SKM-1 (cell line): ENCODE data around the gene TNIK.
A peak's percentile ranks its signal among the peaks of the same experiment; 100 is the strongest.

Source experiments
- DNase-seq: peaks from one replicate; lab custom pipeline; 2025; ENCODE audit not compliant: unreplicated experiment; lab: John Stamatoyannopoulos, UW

TNIK gene

DNA sequence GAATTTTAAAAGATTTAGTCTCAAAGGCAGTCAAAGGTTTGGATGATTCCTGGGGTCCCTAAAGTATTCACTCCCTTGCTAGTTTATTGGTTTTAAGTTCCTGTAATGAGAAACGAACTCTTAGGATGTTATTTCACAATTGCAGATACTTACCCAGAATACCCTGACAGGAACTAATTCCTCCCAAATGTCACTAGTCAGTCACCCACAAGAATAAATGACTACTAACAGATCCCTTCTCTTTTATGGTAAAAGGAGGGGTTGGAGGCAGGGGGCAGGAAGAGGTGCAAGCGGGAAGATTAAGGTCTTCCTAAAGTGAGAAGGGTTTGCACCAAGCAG lies 259.5 kb downstream of the TNIK start:
- no peak for DNase-seq

DNA sequence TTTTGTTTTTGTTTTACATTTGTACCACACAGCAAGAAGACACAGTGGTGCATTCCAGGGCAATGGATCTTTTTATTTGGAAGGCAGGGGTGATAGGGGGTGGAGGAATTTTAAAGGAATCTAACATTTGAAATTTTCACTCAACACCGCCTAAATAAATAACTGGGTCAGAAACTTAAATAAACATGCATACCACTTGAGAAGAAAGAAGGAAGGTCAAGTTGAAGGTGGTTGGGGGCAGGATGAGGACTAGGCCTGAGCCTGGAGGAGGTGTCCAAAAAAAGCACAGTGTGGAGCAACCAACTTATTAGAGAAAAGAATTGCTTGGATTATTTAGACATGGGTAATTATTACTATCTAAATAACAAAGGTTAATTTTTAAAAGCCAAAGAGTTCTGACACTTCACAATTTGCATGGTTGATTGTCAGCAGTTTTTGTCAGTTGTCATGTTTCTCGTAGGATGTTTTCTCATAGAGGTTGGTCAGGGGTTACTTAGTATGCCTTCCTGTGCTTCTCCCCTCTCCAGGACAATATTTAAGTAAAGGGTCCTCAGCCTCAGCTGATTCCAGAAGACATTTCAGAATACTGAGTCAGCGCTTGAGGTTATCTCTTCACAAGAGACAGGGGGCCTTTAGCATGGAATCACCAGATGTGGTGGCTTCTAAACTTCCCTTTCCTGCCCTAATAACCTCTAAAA lies 260.0 kb downstream of the TNIK start:
- DNase-seq: no peak

DNA sequence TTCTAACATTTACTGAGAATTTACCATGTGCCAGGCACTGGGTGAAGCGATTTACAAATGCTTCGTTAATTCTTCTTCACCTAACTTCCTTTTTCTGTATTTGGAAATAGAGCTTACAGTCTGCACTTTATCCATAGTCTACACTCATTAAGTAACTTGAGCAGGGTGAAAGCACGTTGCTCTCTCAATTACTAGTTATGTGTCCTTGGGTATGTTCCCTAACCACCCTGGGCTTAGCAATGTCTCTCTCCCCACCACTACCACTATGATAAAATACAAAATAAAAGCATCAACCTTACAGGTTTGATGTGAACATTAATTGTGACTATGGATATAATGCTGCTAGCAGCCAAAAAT lies 260.8 kb downstream of the TNIK start:
- peak; percentile 53 for DNase-seq

DNA sequence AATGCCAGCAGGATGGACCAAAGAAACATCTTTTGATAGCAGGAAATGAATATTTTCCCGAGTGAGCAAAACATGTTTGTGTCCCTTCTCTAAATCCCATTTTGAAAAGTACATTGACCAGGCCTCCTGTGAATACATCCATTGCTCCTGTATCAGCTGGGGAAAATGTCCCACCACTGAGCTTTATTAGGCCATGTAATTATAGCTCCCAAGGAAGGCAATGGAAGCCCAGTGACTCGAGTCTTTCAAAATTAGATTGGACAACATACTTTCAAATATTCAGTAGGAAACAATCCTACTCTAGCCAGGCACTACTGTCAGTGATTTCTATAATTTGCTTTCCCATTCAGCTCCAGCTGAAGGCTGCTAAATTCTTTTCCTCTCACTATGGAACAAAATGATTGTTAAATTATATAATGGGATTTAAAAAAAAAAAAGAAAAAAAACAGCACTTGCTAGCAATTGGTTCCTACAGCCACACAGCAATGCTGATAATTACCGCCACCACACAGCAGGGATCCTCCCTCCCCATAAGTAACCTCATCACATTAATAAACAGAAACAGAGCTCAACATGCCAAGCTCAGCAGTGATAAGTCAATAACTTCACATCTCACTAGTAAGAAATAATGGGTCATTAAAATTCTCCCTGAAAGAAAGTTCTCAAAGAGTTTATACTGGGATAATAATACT lies 261.3 kb downstream of the TNIK start:
- no peak for DNase-seq

DNA sequence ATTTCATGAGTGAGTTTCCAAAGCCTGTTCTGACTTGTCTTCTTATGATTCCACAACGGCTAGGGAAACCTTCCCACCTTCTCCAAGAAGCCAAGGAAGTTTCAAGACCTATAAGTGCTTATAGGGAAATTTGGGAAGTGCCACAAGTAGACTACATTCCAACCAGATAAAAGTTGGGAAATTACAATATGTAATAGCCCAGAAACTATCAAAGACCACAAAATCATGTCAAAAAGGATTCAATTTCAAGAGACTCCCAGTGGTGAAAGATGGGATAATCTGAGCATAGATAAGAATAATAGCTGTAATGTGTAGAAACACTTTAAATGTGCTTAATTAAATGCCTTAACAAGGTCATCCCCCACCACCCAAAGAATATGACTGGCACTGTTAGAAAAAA lies 264.5 kb downstream of the TNIK start:
- no peak for DNase-seq

DNA sequence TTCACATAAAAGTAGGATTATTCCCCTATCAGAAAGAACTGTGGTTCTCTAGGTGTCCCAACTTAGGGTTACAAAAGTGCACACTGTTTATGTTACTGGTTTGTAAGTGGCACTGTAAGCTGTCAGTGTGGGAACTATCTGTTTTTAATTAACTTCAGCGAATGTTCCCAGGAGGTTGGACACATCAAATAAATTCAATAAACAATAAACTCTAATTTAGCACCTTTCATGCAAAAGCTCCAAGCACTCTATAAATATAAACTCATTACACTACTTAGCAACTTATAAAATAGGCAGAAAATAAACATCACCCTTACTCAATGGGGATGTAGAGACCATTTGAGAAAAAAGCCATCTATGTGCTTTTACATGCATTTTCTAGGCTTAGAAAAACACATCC lies 265.2 kb downstream of the TNIK start:
- DNase-seq: no peak

DNA sequence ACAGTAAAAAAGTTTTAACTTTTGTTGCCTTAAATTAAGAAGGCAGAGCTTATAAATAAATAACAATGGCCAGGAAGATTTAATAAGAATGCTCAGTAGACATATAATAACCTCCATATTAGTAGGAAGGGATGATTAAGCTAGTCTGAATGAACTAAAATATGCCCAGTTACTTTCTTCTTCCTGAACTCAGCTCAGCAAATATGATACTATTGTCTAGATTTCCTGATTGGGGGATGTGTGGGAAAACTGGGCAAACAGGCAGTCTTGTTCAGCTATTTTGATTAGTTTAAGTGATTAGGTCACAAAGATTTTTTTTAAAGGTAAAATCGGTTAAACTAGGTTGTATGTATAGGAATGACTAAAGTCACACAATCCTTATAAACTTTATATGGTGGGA lies 266.5 kb downstream of the TNIK start:
- no peak for DNase-seq

DNA sequence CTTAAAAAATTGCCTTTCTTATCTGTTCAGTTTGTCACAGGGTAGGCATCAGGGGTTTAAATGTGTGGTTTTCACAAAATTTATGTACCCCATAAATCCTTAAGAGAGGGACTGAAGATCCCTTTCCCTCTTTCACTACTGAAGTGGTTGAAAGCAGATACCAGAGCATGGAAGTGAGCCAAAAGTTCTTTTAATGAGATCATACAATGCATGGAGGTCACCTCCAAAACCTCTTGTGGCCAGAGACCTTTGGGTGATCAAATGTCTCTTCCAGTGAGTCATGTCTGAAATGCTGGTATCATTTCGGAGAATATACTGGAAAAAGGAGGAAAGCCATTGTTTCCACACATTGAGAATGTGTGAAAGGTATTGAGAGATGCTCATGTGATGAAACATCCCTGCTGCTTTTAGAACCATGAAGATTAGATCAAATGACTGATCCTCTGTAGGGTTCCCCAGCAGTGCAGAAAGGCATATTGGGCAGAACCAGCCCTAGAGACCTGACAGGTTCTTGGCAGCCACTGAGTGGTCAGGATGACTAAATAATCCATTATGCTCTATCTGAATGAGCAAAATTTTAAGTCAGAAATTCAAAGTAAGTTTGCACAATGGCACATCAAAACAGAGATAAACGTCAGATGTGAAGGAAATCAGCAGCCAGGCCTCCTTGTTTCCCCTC lies 267.9 kb downstream of the TNIK start:
- DNase-seq: no peak

DNA sequence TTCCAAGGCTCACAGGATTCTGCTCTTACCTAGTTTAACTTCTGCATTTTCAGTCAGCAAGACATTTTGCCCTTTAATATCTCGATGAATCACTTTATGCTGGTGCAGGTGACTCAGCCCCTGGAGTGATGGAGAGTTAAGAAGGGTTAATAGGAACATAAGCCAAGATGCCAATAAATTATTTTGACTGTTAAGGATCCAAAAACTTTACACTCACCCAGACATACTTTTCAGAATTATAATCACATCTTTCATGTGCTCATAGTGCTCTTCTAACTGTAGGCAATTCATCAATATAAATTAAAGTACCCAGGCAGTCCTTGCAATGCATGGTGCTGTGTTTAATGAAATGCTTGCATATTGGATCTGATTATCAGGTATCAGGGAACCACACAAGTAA lies 269.5 kb downstream of the TNIK start:
- DNase-seq: no peak

DNA sequence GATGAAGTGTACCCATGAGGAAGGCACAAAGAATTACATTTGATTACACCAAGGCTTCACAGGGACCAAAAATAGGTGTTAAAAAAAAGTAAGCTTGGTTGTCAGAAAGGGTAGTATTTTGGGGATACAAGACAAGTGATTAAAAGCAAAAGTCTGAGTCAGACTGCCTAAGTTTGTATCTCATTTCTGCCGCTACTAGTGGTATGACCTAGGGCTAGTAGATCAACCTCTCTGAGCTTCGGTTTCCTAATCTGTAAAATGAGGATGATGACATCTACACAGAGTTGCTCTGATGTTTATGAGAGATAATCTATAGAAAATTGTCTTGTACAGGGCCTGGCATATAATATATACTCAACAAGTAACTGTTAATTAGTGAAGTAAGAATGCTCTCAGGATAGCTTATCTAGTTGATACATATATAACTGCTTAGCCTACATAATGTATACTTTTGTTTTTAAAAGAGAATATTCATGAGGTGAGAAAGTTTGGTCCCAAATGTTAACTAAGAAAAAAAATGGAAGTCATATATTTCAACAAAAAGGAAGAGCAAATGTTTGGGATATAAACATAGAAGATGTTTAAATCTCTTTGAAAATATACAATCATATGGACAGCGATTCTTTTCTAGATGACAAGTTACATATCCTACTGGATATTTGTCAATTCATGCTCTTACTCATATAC lies 270.7 kb downstream of the TNIK start:
- no peak for DNase-seq

DNA sequence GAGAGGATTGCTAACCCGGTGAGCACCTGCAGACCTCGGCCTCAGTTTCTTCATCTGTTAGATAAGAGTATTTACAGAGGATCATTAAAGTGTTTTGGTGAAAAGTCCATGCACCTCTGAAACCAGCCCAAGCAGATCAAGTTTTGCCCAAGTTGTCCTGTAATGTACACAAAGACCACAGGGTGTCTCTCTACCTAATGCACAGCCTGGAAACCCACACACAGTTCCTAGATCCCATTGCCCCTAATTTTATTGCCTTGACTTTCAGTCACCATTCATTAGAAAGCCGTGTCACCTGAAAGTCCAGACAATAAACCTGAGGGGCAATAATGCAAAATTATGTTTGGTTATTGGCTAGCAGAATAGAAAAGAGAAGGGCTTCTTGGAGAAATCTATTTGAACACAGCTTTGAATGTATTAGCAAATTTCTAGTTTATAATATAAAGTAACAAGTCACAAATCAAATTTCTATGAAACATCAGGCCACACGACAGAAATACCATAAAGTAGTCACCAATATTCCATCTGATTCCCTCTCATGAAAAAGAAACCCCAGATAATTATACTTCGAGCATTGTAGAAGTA lies 272.4 kb downstream of the TNIK start:
- peak; percentile 14 for DNase-seq

DNA sequence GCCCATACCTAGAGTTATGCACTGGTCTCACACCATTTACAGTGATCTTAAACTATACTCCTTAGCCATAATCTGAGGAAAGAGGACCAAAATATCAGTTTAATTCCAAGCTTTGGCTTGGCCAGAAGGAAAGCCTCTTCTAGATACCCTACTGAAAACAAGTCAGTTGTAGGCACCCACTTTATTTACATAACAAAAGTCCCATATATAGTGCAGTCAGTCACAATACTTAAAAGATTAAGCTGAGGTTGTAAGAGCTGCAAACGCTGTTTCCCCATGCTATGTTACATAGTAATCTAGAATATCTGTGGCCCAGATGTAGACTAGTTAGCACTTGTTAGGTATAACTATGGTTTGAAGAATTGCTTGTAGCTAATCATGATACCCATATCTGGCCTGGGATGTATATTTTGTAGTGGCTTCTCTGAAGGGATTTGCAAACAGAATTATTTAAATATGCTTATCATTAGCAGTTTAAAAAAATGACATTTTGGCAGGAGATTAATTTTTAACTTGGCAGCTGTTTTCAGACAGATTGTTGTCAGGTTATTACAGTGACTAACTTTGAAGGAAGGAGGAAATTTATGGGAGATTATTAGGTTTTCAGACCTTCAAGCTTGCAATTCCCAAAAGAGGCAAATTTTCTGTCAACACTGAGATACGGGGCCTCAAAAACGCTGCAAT lies 273.2 kb downstream of the TNIK start:
- no peak for DNase-seq

DNA sequence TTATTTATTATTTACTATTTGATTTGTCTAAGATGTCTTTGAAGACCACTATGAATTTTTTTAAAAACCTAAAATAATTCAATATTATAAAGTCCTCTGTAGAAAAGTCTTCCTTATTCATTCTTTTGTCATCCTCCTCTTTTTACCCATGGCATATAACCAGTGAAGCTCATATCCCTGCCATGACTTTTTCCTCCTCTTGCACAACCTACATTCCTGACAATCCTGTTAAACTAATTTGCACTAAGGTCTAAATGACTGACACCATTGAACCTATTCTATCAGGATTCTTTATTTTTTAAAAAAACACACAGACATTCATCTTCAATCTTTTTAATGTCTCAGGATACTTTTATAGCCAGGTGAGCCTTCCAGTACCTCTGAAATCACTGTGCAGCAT lies 273.8 kb downstream of the TNIK start:
- DNase-seq: no peak

DNA sequence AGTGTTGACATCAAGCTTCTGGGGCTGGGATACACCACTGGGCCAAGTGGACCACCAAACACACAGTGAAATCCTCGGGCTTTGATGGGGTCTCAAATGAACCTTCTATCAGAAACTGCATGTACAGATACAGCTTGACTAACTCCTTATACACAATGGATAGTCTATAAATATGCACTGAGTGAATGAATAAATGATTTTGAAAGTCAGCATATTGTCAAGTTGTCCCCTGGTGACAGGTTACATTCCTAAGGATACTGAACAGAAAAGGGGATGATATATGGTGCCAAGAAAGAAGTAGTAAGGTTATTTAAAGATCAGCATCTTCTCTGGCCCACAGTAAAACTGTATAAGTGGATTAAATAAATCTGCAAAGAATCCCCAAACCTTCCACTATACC lies 274.2 kb downstream of the TNIK start:
- no peak for DNase-seq

DNA sequence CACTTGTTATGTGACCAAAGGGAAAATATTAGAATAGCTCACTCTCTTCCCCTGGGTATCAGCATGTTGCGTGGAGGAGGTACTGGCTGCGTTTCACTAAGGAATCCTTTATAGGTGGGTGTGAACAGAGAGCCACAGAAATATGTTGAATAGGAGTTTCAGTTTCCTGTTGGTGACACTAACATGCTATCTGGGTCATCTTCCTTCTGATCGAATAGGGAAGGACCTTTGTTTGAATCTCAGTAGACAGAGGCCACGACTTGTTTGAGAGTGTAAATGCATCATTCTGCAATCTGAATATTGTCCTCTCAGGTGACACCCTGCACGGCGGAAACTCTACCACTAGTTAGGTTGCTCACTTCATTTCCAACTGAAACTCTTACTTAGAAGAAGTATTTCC lies 275.8 kb downstream of the TNIK start:
- DNase-seq: no peak

DNA sequence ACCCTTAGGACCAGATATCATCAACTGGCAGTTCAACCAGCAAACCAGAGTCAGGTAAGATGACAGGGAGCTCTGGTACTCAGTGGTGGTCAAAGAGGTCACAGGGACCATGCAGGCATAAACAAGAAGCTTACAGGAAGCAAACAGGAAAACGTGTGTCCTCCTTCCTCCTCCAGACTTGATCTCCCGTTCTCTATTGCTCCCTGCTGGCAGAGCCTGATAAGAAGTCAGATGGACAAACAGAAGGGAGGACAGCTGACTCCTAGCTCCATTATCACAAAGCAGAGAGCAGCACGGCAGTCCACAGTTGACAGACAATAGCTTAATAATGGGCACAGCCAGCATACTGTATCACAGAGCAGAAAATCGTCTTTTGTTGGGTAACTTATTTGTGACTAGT lies 277.2 kb downstream of the TNIK start:
- DNase-seq: no peak

DNA sequence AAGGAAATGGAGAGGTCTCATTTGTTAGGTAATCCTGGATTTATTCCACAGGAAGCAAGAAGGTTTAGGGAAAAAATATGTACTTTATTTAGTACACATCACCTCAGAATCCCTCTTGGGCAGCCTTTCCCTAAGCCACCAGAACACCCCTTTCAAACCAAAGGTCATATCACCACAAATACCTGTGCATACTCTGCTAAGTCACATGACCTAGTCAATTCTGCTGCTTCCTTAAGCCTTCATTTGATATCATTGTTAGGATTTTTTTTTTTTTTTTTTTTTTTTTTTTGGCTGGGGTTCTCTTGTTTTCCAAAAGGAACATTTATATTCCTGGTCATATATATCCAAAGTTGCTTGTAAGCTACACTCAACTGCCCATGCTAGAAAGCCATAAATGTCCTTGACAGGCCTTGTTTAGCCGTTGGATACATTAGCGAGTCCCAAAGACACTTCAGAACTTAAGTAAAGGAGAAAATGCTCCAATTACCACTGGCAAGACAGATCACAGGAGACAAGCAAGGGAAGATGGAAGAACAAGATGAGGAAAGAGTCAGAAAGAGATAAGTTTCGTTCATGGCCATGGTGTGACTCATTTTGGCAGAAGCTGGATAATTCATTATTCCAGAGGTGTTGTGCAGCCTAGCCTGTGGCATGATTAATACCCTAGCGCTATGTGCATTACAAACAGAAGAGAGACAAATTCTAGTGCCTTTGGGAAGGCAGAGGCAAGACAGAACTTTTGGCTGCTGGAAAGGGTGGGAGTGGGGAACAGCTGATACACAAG lies 278.1 kb downstream of the TNIK start:
- DNase-seq: no peak

DNA sequence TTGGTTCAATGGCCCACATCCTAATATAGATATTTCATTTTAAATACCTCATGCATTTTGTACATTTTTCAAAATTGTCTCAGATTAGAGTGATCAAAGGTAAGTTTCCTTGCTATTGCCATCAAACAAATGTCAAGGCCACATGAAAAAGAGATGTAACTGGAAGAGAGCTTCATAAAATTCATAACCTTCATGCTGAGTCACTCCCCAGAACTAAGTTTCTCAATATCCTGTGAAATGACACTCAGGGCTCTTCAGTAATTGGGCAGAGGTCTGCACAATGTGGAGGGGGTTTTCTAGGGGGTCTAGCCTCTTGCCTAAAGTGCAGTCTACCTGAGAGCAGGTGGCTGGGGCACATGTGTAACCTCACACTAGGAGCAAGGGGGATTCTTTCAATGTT lies 281.5 kb downstream of the TNIK start:
- no peak for DNase-seq

DNA sequence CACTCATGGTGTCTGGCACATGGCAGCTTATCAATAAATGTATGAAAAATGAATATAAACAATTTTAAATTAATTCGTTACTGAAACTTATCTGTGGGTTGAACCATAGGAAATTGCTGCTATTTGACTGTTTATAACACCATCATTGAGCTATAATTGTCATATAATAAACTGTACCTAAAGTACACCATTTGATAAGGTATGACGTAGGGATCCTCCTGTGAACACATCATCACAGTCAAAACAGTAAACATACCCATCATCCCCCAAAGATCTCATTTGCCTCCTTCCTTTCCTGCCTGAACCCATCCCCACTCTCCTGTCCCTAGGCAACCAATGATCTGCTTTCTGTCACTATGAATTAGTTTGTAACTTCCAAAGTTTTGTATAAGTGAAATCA lies 282.7 kb downstream of the TNIK start:
- no peak for DNase-seq

DNA sequence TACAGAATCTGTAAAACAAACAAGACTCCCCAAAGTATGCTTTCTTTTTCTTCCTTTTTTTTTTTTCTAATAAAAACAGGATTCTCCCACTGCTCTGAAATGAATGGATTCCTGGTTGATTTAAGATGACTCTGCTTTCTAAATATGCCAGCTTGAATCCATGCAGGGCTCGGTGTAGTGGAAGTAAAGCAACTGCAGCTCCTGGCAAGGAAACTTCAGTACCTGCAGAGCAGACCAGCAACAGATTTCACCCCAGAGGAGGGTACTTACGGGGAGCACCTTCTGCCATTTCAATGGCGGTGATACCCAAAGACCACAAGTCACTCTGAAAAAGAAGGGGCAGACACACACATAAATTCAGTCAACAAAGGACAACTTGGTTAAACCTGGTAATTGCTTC lies 283.1 kb downstream of the TNIK start:
- no peak for DNase-seq
